Activated T-cell treated with anti-CD3 and anti-CD28 coated beads, Interleukin-2, amount 50 U/mL, for 24 hours (primary cell): ENCODE data around the gene PER3.

Source experiments
- DNase-seq: peaks from one replicate; pipeline ENCODE4 v3.0.0-alpha.2; 2020
- H3K27ac Mint-ChIP-seq: 2 replicates; pipeline ENCODE4 v1.8.0; 2020; ENCODE audit warnings: mild to moderate bottlenecking, mixed read lengths
- H3K27me3 Mint-ChIP-seq: 2 replicates; pipeline ENCODE4 v1.8.0; 2020; ENCODE audit warnings: mixed read lengths
- H3K36me3 Mint-ChIP-seq: 2 replicates; pipeline ENCODE4 v1.8.0; 2020; ENCODE audit warnings: low read depth, mixed read lengths
- H3K4me1 Mint-ChIP-seq: 2 replicates; pipeline ENCODE4 v1.8.0; 2020; ENCODE audit warnings: low read depth, mixed read lengths
- H3K4me3 Mint-ChIP-seq: 2 replicates; pipeline ENCODE4 v1.8.0; 2020; ENCODE audit warnings: mild to moderate bottlenecking, moderate library complexity, mixed read lengths
- H3K9me3 Mint-ChIP-seq: 2 replicates; pipeline ENCODE4 v1.8.0; 2020; ENCODE audit warnings: mixed read lengths

The PER3 gene

GRCh38 chr1:7888248-7889081, 104.4 kb downstream of the PER3 start:
- Mint-ChIP-seq H3K4me1 (peaks cover 2% of the 10 kb centered on the region), H3K36me3 (no peaks in the 10 kb centered on the region), H3K27me3 (peaks cover 40% of the 10 kb centered on the region), H3K27ac (no peak overlapping the region), H3K9me3 (no peaks in the 10 kb centered on the region), H3K4me3 (no peak overlapping the region)
- no peak for DNase-seq

- peaks cover 25% of the 10 kb centered on the region for H3K27me3 Mint-ChIP-seq
- no peak overlapping the region for H3K27ac Mint-ChIP-seq
- no peak for DNase-seq
- H3K4me3 Mint-ChIP-seq, result no peak overlapping the region
- no peaks in the 10 kb centered on the region for H3K9me3 Mint-ChIP-seq
- peaks cover 2% of the 10 kb centered on the region for H3K4me1 Mint-ChIP-seq
- no peaks in the 10 kb centered on the region for H3K36me3 Mint-ChIP-seq
Observed at GRCh38 chr1:7890853-7891252, 106.8 kb downstream of the PER3 start.

GRCh38 chr1:7891804-7892203, 107.7 kb downstream of the PER3 start:
- Mint-ChIP-seq H3K9me3 (no peaks in the 10 kb centered on the region), H3K4me3 (no peak overlapping the region), H3K36me3 (no peaks in the 10 kb centered on the region), H3K4me1 (peaks cover 2% of the 10 kb centered on the region), H3K27ac (no peak overlapping the region), H3K27me3 (peaks cover 17% of the 10 kb centered on the region)
- no peak for DNase-seq

- H3K4me1 Mint-ChIP-seq, result peaks cover 2% of the 10 kb centered on the region
- no peaks in the 10 kb centered on the region for H3K9me3 Mint-ChIP-seq
- H3K27ac Mint-ChIP-seq, result no peak overlapping the region
- no peak overlapping the region for H3K4me3 Mint-ChIP-seq
- H3K36me3 Mint-ChIP-seq, result no peaks in the 10 kb centered on the region
- H3K27me3 Mint-ChIP-seq, result peaks cover 3% of the 10 kb centered on the region
- no peak for DNase-seq
Observed at GRCh38 chr1:7893529-7894180, 109.6 kb downstream of the PER3 start.
